Right lobe of liver (tissue), 6 donors: ENCODE measurements around the gene STOX2. TPM values are rescaled to one million over a fixed set of nuclear protein-coding genes. Genes with fewer than 3 reads are reported as not detected.

ENCODE experiments used
- ATAC-seq, 4 donors: fragments of 200-7000 bp; cut with Tn5 transposase; one replicate each; pipeline ENCODE4 v1.9.1; 2020; ENCODE audit warnings: mild to moderate bottlenecking in 4 of 4, moderate library complexity in 4 of 4
- DNase-seq, 3 donors: peaks; one replicate each; pipeline ENCODE4 v3.0.0-alpha.2; 2020
- H3K27ac ChIP-seq, 3 donors: fragments of 200-600 bp; one replicate each; pipeline ENCODE4 v1.8.0; 2022
- H3K27me3 ChIP-seq, 2 donors: fragments of 200-600 bp; one replicate each; pipeline ENCODE4 v1.8.0; 2022
- H3K36me3 ChIP-seq, 4 donors: fragments of 200-600 bp; sonication (generic) in 1 of 4; one replicate each; pipeline versions ENCODE4 v1.5.1 to v1.8.0; 2017 to 2022; ENCODE audit warnings: control low read depth in 1 of 4
- H3K4me1 ChIP-seq, 4 donors: fragments of 200-600 bp; sonication (generic) in 1 of 4; one replicate each; pipeline versions ENCODE4 v1.5.1 to v1.8.0; 2017 to 2022; ENCODE audit warnings: control low read depth in 1 of 4
- H3K4me3 ChIP-seq, 3 donors: fragments of 200-600 bp; one replicate each; pipeline ENCODE4 v1.8.0; 2022
- H3K9me3 ChIP-seq, 4 donors: fragments of 200-600 bp; sonication (generic) in 1 of 4; one replicate each; pipeline versions ENCODE4 v1.5.1 to v1.8.0; 2017 to 2022; ENCODE audit warnings: control low read depth in 1 of 4
- CTCF ChIP-seq, 4 donors: fragments of 200-600 bp in 3 of 4; fragments of 450-650 bp in 1 of 4; IDR thresholded peaks; one replicate each; pipeline versions ENCODE4 v1.5.1 to v1.8.0; 2016 to 2022; ENCODE audit warnings: antibody characterized with exemption in 4 of 4, mild to moderate bottlenecking in 2 of 4
- POLR2A ChIP-seq: fragments of 450-650 bp; IDR thresholded peaks from one replicate; pipeline ENCODE4 v1.6.1; 2017; ENCODE audit warnings: antibody characterized with exemption, mild to moderate bottlenecking
- WGBS: methylation state at CpG from one replicate; pipeline ENCODE4 v1.1.6; 2018; ENCODE audit warnings: low coverage, low lambda C conversion rate; ENCODE audit not compliant: insufficient coverage; ENCODE audit errors: missing lambda C conversion rate; 5-methylcytosine and 5-hydroxymethylcytosine counted together
- intact Hi-C, 2 donors: fragments of 100-400 bp; cut with DNase I; formaldehyde crosslinking; loops; one replicate each; pipeline versions ENCODE4 v1.11.2 to v1.14.1; 2022
- total RNA-seq, 6 experiments: library from RNA; depleted of rRNA in 2 of 6; stranded (reverse); fragments of >200 nt in 2 of 6; fragmentation: NEBNext Ultra II Directional in 3 of 6; extraction: Animal tissue kit (Norgen Biotek cat#: 25700) in 3 of 6; gene quantifications; one replicate each; pipeline versions ENCODE4 v1.1.0 to v1.2.4, GENCODE V29; 2016 to 2023
- donor health status: DM: no; HTN: yes; CAD: no.
- donor health status: DM: no; HTN: no; CAD: no.
- donor health status: DM: no; HTN: no; CAD: no.
- donor health status: DM: no; HTN: yes; CAD: no.
- donor health status: DM: no; HTN: yes; CAD: no.

The STOX2 gene
- total RNA-seq, 6 experiments from 2014 or later, result 1.9 to 5.1 (median 3.2) TPM

- Histone ChIP-seq H3K9me3 (no peaks in the 10 kb centered on the region), H3K36me3 (no peaks in the 10 kb centered on the region)
- 35% methylated on average over 2 of the region's 2 CpGs for WGBS
Observed at GRCh38 chr4:183989931-183990330, 84.8 kb downstream of the STOX2 start.

GRCh38 chr4:183993676-183994075 is 88.6 kb downstream of the STOX2 start:
- Histone ChIP-seq H3K9me3 (no peaks in the 10 kb centered on the region), H3K4me1 (no peaks in the 10 kb centered on the region), H3K27me3 (no peaks in the 10 kb centered on the region), H3K36me3 (no peaks in the 10 kb centered on the region), H3K4me3 (no peak overlapping the region), H3K27ac (no peak overlapping the region)
- WGBS, result 77% methylated on average over 6 of the region's 6 CpGs
- intact Hi-C loops, result no loop called here
- DNase-seq, result no peak
- ATAC-seq, result no peak
- TF ChIP-seq CTCF (IDR thresholded peaks at IDR 0.05) (no peak), POLR2A (no peak)

More at GRCh38 chr4:183989931-183990330, 84.8 kb downstream of the STOX2 start:
- no peak for ATAC-seq
- intact Hi-C loops, result no loop called here
- TF ChIP-seq POLR2A (no peak), CTCF (IDR thresholded peaks at IDR 0.05) (no peak)
- Histone ChIP-seq H3K27me3 (no peaks in the 10 kb centered on the region), H3K27ac (no peak overlapping the region), H3K4me1 (no peaks in the 10 kb centered on the region), H3K4me3 (no peak overlapping the region)
- DNase-seq, result no peak

GRCh38 chr4:183995570-183995969 is 90.5 kb downstream of the STOX2 start:
- H3K4me3 ChIP-seq, result no peak overlapping the region
- no peaks in the 10 kb centered on the region for H3K9me3 ChIP-seq
- H3K27ac ChIP-seq, result no peak overlapping the region
- no peaks in the 10 kb centered on the region for H3K36me3 ChIP-seq
- ATAC-seq (no peak), DNase-seq (no peak)
- H3K4me1 ChIP-seq, result no peaks in the 10 kb centered on the region
- WGBS, result 67% methylated on average over 9 of the region's 11 CpGs
- no peaks in the 10 kb centered on the region for H3K27me3 ChIP-seq
- TF ChIP-seq POLR2A, result no peak
- TF ChIP-seq CTCF (IDR thresholded peaks at IDR 0.05), result no peak
- intact Hi-C loops, result no loop called here

DNA sequence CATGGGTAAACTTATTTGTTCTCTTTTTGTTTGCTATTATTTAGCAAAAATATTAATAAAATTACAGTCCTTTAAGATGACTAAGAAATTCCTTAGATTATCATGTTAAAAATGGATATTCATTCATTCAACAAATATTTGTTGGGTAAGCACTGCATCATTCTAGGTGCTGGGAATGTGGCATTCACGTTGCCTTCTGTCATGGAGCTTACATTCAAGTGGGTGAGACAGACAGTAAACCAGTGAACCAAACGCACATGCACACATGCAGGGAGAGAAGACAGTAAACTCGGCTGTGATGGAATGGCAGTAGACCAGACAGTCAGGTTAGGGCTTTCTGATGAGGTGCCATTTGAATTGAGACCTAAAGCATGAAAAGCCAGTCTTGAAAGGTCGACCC is 91.8 kb downstream of the STOX2 start:
- 76% methylated on average over 4 of the region's 4 CpGs for WGBS
- Histone ChIP-seq H3K27me3 (no peaks in the 10 kb centered on the region), H3K9me3 (no peaks in the 10 kb centered on the region), H3K36me3 (no peaks in the 10 kb centered on the region), H3K27ac (no peak overlapping the region), H3K4me1 (no peaks in the 10 kb centered on the region), H3K4me3 (no peak overlapping the region)
- ATAC-seq (no peak), DNase-seq (no peak)
- intact Hi-C loops, result no loop called here
- TF ChIP-seq POLR2A (no peak), CTCF (IDR thresholded peaks at IDR 0.05) (no peak)

DNA sequence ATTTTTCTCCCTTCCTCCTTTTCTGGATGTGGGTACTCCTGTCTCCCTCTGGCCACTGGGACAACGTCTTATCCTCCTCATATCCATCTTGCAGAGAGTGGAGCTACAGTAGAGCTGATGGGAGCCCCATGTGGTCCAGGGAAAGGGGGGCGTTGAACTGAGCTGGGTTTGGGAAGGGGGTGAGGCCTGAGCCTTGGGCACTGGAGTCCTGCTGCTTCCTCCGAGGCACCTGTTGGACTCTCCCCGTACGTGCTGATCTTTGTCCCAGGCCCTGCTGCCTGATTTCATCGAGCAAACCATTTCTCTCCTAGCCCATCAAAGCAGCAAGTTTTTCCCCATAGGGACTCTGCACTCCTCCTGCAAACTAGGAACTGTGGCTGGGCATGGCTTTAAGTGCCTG is 94.3 kb downstream of the STOX2 start:
- no CpG with 5 or more reads among the region's 6 CpGs for WGBS

More for the DNA sequence above, 94.3 kb downstream of the STOX2 start:
- H3K9me3 ChIP-seq, result no peaks in the 10 kb centered on the region
- no peak for TF ChIP-seq POLR2A
- no peak for TF ChIP-seq CTCF (IDR thresholded peaks at IDR 0.05)
- intact Hi-C loops, result no loop called here
- ATAC-seq, result peak in 1 of 4 donors; percentile 29
- H3K4me3 ChIP-seq, result no peak overlapping the region
- DNase-seq, result no peak
- no peaks in the 10 kb centered on the region for H3K27me3 ChIP-seq
- H3K4me1 ChIP-seq, result no peaks in the 10 kb centered on the region
- no peak overlapping the region for H3K27ac ChIP-seq
- H3K36me3 ChIP-seq, result no peaks in the 10 kb centered on the region
